GM19455 (cell line): ENCODE results near the gene SLC9A9.

ENCODE experiments used
- ATAC-seq: cut with Tn5 transposase; IDR thresholded peaks from one replicate; pipeline ENCODE4 v1.9.1; 2021; ENCODE audit not compliant: unreplicated experiment

Gene SLC9A9

DNA sequence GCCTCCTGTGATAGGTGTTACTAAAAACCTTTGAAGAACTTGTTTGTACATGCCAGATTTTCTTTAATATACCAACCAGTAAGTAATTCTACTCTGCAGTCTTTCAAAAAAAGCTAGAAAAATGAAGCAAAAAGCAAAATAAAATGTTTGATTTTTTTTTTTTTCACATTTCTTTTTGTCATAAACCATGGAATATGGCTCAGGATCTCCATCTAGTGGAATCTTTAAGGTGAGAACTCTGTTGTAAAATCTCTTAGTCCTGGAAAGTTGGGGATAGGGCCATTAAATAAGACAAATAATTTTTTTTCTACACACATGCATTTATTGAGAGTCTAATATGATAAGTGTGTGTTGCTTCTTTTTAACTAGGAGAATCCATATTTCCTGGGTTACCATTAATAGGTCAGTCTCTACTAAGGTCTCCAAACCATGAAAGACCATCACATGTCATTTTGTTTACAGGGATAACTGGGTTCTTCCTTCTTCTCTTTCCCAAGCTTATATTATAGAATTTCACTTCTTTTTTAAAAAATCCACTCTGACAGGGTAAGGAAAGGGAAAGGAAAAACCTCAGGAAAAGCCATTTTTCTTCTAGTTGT lies 84.6 kb downstream of the SLC9A9 start:
- no peak for ATAC-seq

DNA sequence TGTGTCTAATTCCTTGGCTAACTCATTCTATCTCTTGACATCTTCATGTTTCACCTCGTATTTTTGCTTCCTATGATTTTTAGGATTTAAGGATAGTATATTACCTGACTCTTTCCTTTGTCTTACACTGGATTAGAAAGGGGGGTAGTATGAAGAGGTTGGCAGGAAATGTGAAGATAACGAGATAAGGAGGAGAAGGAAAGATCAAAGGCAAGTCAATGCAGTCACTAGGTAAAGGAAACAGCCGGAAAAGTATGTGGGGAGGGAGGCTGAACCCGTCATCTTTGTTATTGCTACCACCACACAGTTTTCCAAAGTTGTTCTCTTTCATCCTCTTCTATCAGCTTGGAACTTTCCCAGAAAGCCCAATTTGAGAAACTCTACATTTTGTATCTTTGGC lies 90.6 kb downstream of the SLC9A9 start:
- no peak for ATAC-seq

DNA sequence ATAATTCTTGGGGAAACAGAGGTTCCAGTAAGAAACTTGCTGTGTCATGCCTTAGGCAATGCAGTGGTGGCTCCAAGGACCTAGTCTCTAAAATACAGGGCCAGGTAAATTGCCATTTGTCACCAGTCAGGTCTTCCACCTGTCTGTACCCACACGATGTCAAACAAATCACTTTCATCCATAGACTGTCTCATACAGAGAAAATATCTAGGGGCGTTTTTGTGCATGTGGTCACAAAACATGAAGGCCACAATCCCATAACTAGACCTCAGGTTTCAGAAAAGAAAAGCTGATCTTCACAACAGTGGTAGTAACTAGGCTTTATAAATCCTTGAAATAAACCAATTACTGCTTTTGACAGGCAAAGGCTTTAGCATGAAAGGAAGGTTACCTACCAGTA lies 92.3 kb downstream of the SLC9A9 start:
- ATAC-seq, result no peak

DNA sequence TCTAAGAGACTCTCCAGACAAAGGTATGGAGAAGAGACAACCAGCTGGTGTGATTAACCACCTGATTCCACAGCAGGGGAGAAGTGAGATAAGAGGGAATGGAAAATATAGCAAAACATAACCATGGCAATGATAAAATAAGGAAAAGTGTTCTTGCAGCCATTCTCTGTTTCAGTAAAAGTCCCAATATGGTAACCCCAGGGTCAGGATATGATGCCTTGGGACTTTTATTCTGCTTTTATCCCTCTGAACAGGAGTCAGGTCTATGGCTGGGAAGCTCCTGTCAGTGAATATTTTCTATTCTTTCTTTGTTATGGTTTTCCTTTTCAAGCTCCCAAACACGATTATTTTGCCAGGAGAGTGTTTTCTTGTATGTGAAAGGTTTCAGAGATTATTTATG lies 94.2 kb downstream of the SLC9A9 start:
- no peak for ATAC-seq

DNA sequence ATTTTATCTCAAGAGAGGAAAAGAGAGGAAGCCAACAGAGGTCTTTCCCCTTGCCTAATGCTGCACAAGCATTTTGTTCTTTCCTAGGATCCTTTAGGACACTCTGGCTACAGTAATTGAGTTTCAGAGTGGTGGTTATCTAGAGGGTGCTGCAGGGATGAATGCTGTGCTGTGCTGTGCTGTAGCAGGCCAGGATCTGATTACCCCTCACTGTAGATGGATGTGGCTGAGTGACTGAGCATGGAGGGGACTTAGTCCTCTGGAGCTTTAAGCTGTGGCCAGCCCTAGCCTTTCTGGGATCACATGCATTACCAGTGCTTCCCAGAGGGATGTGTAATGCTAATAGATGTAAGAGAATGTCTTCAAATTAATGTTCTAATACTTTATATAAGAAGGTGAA lies 94.8 kb downstream of the SLC9A9 start:
- ATAC-seq, result no peak

DNA sequence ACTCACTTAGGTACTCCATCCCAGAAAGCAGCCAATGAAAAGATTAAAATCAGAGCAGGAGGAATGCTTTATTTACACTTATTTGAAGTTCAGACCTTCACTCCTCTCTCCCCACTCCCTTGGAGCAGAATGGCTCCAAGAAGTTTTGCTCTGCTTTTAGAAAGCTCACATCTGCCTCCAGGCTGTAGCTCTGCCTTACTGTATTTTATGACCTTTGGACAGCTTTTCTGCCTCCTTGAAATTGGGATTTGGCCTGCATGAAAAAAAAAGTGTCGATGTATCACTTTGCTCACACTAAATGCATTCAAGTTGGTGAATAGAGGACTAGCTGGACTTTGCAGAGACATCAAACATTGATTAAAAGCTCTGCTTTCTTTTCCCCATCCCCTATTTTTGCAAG lies 95.3 kb downstream of the SLC9A9 start:
- ATAC-seq, result no peak

DNA sequence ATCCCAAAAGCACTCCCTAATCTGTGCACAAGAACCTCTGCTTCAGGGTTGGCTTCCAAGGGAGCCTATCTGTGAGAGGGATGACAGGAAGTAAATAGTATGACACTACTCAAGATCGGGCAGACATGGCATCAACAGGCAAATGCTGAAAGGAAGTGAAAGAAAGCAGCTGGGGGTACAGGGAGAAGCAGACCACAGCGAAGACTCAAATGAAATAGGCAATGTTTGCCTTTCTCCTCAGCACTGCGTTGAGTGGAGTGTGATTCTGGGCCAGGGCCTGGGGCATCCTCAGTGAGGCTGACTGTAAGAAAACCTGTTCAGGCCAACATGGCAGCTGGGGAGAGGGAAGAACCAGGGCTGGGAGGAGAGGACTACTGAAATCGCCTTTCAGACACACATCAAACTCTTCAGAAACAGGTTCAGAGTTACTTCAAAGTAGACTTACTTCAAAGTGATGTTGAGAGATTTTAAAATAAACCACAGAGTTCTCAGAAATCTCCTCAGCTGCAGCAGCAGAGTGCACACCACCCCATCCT lies 96.6 kb downstream of the SLC9A9 start:
- no peak for ATAC-seq

DNA sequence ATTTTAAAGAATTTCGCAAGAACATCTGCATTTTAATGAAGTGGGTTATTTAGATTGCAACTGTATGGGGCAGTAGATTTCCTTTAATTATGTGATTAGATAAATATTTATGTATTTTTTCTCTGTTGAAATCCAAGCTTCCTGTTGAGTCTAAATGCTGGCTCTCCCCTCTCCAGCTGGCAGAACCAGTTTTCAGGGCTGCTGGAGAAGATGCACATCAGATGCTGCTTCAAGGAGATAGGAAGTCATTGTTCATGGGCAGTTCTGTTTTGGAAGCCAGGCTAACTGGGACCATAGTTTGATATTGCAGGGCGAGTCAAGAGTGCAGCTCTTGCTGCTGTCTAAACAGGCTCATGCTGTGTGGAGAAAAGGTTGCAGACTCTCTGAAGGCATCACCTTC lies 97.4 kb downstream of the SLC9A9 start:
- ATAC-seq, result no peak

DNA sequence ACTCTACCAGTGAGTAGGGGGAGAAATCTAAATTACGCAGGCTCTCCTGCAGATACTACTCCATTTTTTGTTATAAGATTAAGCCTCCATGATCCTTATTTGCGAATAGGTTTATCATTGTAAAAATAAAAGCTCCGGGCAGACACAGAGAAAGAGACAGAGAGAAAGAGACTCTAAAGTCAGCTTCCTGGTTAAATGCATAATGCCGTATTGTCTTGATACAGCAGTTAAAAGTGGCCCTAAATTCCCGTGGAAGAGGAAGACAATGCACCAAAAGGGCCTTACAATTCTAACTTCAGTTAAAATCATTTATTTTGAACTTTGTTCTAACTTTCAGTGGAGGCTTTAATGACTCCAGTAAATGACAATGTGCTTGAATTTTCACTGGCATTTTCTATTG lies 98.3 kb downstream of the SLC9A9 start:
- no peak for ATAC-seq

DNA sequence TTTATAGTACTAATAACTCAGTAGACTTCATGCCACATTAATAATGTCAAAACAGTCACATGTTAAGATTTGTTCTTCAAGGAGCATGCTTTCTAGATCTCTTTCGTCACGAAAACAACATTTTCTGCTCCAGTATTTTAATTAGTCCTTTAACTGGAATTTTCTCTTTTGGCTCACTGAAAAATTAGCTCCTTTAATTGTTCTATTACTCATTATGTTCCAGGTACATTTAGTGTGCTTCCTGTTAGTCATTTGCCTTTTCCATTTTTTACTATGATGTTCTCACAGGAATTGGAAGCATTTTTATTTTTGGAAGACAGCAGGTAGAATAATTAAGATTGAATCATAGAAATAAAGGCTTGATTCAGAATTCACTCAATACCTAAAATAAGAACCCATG lies 111.2 kb downstream of the SLC9A9 start:
- ATAC-seq, result no peak

DNA sequence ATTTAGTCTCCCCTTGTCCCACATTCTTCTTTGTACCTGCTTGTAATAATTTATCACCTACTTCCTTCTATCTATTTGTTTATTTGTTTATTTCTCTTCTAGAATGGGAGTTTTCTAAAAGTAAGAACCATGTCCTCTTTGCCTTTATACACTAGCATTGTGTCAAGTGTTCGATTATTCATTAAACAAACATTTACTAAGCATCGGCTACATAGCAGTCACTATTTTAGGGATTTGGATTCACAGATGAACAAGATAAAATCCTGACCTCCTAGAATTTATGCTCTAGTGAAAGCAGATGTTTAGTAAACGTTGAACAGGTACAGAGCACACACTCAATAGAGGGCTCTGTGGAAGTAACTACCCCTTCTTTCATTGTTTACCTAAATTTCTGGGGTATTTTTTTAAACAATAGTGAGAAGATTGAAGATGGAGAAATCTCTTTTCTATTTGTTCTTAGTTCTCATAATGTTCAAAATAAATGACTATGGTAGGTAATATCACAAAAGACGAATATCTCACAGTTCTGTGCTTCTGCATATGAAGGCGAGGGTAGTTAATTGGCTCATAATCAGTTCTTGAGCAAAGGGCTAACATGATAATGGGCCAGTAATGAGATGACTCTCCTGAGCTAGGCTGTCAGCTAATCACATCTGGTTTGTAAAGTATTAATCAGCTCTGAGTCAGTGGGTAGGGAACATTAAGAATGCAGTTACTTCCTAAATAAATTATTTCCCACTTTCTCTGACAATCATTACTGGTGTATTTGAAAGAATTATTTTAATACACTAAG lies 111.9 kb downstream of the SLC9A9 start:
- no peak for ATAC-seq

DNA sequence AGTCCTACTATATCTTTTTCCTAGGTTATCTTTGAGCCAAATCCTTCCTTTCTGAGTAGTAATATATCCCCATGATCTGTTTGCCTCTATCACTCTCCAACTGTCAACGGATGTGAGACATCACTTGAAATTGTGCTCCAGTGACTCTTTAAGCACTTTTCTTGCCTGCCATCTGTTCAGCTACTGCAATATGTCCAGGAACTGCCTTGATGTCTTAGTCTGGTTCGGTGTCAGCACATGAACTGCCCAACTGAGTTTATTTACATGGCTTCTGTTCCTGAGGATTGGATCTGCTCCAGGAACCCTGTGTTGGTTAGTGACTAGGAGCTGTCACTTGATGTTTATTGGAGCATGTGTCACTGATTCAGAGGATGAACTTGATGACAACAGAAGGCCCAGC lies 116.5 kb downstream of the SLC9A9 start:
- no peak for ATAC-seq

DNA sequence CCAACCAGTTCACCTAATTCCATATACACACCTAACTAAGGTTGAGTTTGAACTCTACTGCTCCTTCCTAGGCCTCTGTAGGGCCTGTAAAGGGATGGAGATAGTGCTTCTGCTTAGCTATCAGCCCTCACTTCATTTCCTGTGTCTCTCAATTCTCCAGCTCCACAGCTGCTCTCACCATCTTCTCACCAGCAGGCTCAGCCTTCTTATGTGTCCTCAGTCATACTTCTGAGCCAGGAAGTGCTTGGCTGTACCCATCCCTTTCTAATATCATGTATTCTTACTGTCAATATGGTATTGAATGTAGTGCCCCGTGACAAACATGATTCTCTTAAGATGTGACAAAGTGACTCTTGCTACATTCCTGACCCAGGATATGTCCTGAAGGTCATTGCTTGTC lies 116.9 kb downstream of the SLC9A9 start:
- ATAC-seq, result no peak

DNA sequence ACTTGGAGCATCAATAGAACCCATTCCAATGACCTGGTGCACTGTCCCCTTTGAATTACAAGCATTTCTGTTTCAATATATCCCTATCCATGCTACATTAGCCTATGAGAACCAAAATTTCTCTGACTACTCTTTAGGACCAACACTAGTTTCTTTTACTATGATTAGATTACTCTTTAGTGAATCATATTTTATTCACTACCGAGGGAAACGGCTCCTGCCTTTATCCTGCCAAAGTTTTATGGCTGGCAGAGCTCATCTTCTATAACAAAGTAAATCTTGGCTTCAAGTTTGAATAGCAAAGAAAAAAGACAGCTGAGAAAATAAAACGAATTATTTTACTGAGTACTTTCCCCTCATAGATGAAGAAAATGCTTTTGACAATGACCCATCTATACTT lies 120.9 kb downstream of the SLC9A9 start:
- no peak for ATAC-seq

DNA sequence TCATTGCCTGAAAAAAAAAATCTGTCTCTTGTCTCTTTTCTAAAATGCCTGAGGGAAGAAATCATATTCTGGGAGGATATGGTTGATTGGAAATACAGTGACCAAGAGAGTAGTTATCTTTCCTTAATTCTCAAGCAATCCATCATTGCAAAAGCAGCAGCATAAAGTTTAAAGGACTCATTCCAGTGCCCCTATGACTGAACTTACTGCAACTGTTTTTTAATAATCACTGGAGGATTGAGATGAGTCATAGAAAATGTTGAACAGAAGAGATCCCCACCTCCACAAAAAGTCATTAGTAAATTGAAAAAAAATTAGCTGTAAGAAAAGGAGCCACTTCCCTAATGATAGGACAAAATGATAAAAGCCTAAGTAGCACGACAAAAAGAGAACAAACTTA lies 121.5 kb downstream of the SLC9A9 start:
- no peak for ATAC-seq

DNA sequence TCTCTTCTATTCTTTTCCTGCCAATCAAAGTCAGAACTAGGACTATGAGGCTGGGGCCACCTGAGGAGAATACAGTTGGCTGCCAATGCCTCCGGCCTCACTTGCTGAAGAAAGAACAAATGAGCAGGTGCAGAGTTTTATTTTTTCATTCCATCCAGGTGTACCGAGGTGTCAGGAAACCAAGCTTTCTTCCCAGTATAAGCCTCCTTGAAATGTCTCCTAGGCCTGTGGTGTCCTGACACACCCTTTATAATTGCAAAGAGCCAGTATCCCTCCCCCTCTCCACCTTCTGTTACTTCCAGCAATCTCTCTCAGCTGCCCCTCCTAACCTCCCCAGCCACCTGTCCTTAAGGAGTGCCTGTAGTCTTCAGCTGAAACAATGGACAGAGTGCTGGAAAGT lies 127.9 kb downstream of the SLC9A9 start:
- ATAC-seq, result no peak

DNA sequence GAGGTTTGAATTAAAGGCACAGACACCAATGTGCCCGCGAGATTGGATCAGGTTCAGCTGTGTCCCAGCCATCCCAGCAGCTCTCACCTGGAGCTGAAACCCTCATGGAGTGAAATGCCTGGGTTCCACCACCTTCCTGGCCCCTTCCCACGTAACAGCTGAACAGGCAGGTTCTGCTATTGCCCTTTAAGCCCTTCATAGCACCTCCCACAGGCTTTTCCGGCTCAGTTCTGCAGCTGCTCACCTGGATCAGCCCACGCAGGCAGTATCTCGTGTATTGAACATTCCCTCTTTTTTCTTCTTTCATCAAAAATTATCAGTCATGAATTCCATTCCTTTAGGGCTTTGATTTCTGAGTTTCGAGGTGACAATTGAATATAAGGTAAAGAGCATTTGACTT lies 129.8 kb downstream of the SLC9A9 start:
- ATAC-seq, result no peak

DNA sequence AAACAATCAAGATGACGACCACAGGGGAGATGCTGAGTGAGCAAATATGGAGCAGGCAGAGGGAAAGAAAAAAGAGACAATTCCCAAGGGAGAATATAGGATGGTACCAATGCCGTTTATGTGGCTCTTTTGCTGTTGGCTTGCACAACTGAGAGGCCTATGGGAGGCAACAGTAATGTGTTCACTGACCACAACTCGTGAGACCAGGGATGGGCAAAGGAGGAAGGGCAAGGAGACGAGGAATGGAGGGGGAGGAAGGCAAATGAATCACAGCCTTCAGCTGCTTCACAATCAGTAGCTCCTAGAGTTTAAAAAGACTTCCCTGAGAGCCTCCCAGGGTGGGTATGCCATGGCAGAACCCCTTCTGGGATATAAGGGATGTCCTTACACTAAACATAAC lies 131.5 kb downstream of the SLC9A9 start:
- ATAC-seq, result no peak

DNA sequence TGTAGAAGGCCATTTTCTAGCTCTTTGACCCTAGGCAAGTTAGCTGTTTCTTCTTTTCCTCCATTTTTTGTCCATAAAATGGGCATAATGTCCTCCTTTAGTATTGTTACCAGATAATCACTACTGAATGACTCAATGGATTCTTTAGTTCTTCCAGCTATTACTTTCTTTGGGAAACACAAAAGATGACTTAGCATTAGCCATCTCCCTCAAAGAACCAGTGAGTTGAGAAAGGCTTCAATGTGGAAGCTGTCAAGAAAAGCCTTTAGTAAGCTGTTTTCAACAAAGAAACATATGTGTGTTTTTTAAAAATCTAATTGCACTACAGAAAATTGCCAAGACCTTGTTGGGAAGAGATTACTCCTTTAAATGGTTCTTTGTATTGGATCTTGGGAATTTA lies 135.7 kb downstream of the SLC9A9 start:
- no peak for ATAC-seq

DNA sequence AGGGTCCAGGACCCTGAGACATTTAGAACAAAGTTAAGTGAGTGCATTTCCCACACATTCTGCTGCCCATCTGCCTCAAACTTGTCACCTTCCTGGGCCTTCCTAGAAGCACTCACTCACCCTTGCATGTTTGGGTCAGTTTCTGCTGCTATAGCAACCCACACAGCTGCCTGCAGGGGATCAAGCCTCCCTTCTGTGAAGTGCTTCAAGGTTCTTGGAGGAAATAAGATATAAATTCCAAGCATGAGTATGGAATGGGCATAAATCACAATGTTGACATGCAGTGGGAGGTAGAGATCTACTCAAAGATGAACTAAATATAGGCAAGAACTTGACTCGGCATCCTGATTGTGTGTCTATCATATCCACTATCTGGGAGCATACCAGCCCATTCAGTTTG lies 140.4 kb downstream of the SLC9A9 start:
- no peak for ATAC-seq

DNA sequence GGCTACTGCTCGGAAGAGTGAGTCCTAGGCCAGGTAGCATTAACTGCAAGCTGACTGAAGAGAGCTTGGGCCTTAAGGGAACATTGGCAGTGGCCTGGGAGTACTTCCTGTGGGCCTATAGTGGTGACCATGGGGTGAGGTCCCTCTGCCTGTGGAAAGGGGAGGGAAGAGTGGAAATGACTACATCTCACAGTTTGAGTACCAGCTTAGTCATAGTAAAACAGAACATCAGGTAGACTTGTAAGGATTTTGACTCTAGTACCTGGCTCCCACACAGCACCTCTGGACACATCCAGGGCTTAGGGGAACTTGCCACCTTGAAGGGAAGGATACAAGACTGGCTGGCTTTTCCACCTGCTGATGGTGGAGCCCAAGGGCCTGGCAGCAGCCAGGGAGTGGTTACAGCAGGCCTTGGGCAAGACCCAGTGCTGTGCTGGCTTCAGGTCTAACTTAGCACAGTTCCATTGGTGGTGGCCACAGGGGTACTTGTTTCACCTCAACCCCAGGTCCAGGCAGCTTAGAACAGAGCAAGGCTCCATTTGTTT lies 147.8 kb downstream of the SLC9A9 start:
- no peak for ATAC-seq

DNA sequence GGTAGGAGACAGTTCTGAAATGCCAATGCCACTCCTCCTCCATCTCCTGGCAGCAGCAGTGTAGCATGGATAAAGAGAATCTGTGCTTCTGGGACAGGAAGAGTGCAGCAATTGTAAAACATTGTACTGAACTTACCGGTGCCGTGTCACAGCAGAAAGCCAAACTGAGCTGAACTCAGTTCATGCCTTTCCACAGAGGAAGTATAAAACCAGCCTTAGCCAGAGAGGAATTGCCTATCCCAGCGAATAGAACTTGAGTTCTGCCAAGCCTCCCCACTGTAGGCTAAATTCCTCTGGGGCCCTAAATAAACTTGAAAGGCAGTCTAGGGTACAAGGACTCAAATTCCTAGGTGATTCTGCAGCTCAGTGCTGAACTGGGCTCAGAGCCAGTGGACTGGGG lies 148.8 kb downstream of the SLC9A9 start:
- no peak for ATAC-seq
